Endothelial cell of umbilical vein (primary cell): ENCODE measurements around the gene FAM53B. TPM values are rescaled to one million over a fixed set of nuclear protein-coding genes. Genes with fewer than 3 reads are reported as not detected.

Source experiments
- BruUV-seq: library from RNA; stranded (reverse); fragments of 400-500 nt; replicated peaks from 2 replicates; lab custom pipeline; 2021; lab: Mats Ljungman, UMichigan
- CTCF ChIA-PET: fragments of 300-600, 350-600 bp; sonication (Branson Sonifier 250); formaldehyde crosslinking; loops from one replicate; lab custom pipeline; 2021; ENCODE audit warnings: antibody characterized with exemption, inconsistent platforms; lab: Charles Lee
- POLR2A ChIA-PET: fragments of 300-600, 350-600 bp; sonication (Branson Sonifier 250); formaldehyde crosslinking; loops from one replicate; lab custom pipeline; 2021; ENCODE audit warnings: antibody characterized with exemption, inconsistent platforms; lab: Charles Lee
- DNase-seq: peaks from one replicate; pipeline ENCODE4 v3.0.0-alpha.2; 2011; ENCODE audit warnings: low read depth, low spot score
- FAIRE-seq: peaks from 2 replicates; lab custom pipeline; 2011; peaks lifted over from hg19 to GRCh38; lab: Jason Lieb, UNC
- H2AFZ ChIP-seq: 2 replicates; pipeline ENCODE4 v1.6.0; 2012; ENCODE audit warnings: low read depth, low read length, control low read depth, inconsistent platforms
- H3K27ac ChIP-seq: 2 replicates; pipeline ENCODE4 v1.5.1; 2011; ENCODE audit warnings: low read depth, mild to moderate bottlenecking, control low read depth, low read length, moderate library complexity; ENCODE audit not compliant: insufficient read depth
- H3K27me3 ChIP-seq, 2 experiments: 2 replicates each; pipeline versions ENCODE4 v1.6.0 to v1.6.1; 2011; ENCODE audit warnings: low read length in 2 of 2, mixed read lengths in 1 of 2; ENCODE audit not compliant: control insufficient read depth in 2 of 2, insufficient read depth in 2 of 2
- H3K36me3 ChIP-seq, 2 experiments: 2 replicates in 1 of 2; 3 replicates in 1 of 2; pipeline ENCODE4 v1.5.1; 2011; ENCODE audit warnings: low read length in 2 of 2, mild to moderate bottlenecking in 1 of 2, moderate library complexity in 1 of 2; ENCODE audit not compliant: control insufficient read depth in 2 of 2, insufficient read depth in 2 of 2; ENCODE audit errors: extremely low read depth in 1 of 2
- H3K4me1 ChIP-seq: 3 replicates; pipeline ENCODE4 v1.5.1; 2011; ENCODE audit warnings: mild to moderate bottlenecking, low read length; ENCODE audit not compliant: control insufficient read depth, insufficient read depth; ENCODE audit errors: extremely low read depth
- H3K4me2 ChIP-seq: 2 replicates; pipeline ENCODE4 v1.6.1; 2011; ENCODE audit warnings: low read length, control low read depth, mixed read lengths; ENCODE audit not compliant: insufficient read depth
- H3K4me3 ChIP-seq, 3 experiments: fragments of 200-600 bp in 1 of 3; sonication (generic), shearing (Covaris generic) in 1 of 3; replicated peaks in 1 of 3; 2 replicates each; pipeline ENCODE4 v1.5.1; 2011 to 2016; ENCODE audit warnings: control low read depth in 3 of 3, low read length in 3 of 3, mild to moderate bottlenecking in 2 of 3, inconsistent platforms in 1 of 3, low read depth in 1 of 3, moderate library complexity in 1 of 3; ENCODE audit not compliant: insufficient read depth in 1 of 3
- H3K79me2 ChIP-seq: 2 replicates; pipeline ENCODE4 v1.6.0; 2012; ENCODE audit warnings: low read length, inconsistent platforms; ENCODE audit not compliant: control insufficient read depth, insufficient read depth
- H3K9ac ChIP-seq: replicated peaks from 2 replicates; pipeline ENCODE3; 2011; ENCODE audit warnings: low read length, control low read depth; ENCODE audit not compliant: insufficient read depth; ENCODE audit errors: extremely low read depth
- H3K9me1 ChIP-seq: replicated peaks from 3 replicates; pipeline ENCODE4 v1.6.0; 2011; ENCODE audit warnings: mild to moderate bottlenecking, low read length; ENCODE audit not compliant: control insufficient read depth, insufficient read depth; ENCODE audit errors: extremely low read depth
- H3K9me3 ChIP-seq: replicated peaks from 2 replicates; pipeline ENCODE4 v1.5.1; 2012; ENCODE audit warnings: low read length, inconsistent platforms; ENCODE audit not compliant: control insufficient read depth, insufficient read depth
- H4K20me1 ChIP-seq: replicated peaks from 2 replicates; pipeline ENCODE3; 2011; ENCODE audit warnings: mild to moderate bottlenecking, low read length; ENCODE audit not compliant: control insufficient read depth, insufficient read depth; ENCODE audit errors: extremely low read depth
- CTCF ChIP-seq, 2 donors: IDR thresholded peaks; 1 replicate in 1 of 2; 2 replicates in 1 of 2; pipeline ENCODE4 v1.5.1; 2011; ENCODE audit warnings: low read length in 2 of 2, mild to moderate bottlenecking in 2 of 2, moderate library complexity in 2 of 2, control low read depth in 1 of 2, inconsistent platforms in 1 of 2, low read depth in 1 of 2; ENCODE audit not compliant: insufficient read depth in 1 of 2; ENCODE audit errors: extremely low read depth in 1 of 2
- EZH2 ChIP-seq: IDR thresholded peaks from 2 replicates; pipeline ENCODE4 v1.6.1; 2012; ENCODE audit warnings: borderline replicate concordance, low read depth, mild to moderate bottlenecking, moderate library complexity, low read length, inconsistent platforms; ENCODE audit not compliant: severe bottlenecking
- FOS ChIP-seq: IDR thresholded peaks from 2 replicates; pipeline ENCODE4 v1.6.1; 2011; ENCODE audit warnings: mild to moderate bottlenecking, low read length, moderate library complexity, borderline replicate concordance; ENCODE audit not compliant: insufficient read depth
- GATA2 ChIP-seq: IDR thresholded peaks from 2 replicates; pipeline ENCODE4 v1.7.0; 2011; ENCODE audit warnings: low read depth, mild to moderate bottlenecking, moderate library complexity, mixed read lengths, low read length; ENCODE audit not compliant: insufficient read length, insufficient read depth
- JUN ChIP-seq: IDR thresholded peaks from 2 replicates; pipeline ENCODE4 v1.6.1; 2011; ENCODE audit warnings: borderline replicate concordance, low read depth; ENCODE audit not compliant: insufficient read length, insufficient read depth
- MAX ChIP-seq: IDR thresholded peaks from 2 replicates; pipeline ENCODE4 v1.6.1; 2011; ENCODE audit not compliant: insufficient read depth, insufficient read length
- MYC ChIP-seq: IDR thresholded peaks from one replicate; pipeline ENCODE4 v1.6.1; 2011; ENCODE audit warnings: mild to moderate bottlenecking, low read depth, low read length
- POLR2A ChIP-seq: IDR thresholded peaks from 2 replicates; pipeline ENCODE4 v1.6.1; 2012; ENCODE audit warnings: low read depth, mild to moderate bottlenecking, control low read depth, low read length
- POLR2AphosphoS5 ChIP-seq: IDR thresholded peaks from 2 replicates; pipeline ENCODE4 v1.6.1; 2012; ENCODE audit warnings: low read depth, mild to moderate bottlenecking, control low read depth, low read length, moderate library complexity; ENCODE audit not compliant: insufficient read depth
- dilution Hi-C: fragments of 300-500 bp; cut with MboI; formaldehyde crosslinking; loops from one replicate; pipeline ENCODE4 v1.15.0; 2019; ENCODE audit warnings: low sequenced_read_pairs; ENCODE audit not compliant: extremely low pct_ligation_motif_present
- intact Hi-C: fragments of 100-400 bp; cut with micrococcal nuclease; formaldehyde crosslinking; loops from one replicate; pipeline ENCODE4 v1.10.0; 2022
- polyA plus RNA-seq, 4 experiments: library from polyadenylated mRNA; depleted of rRNA in 3 of 4; stranded (reverse) in 3 of 4; unstranded in 1 of 4; fragments of >200 nt; gene quantifications; 2 replicates each; pipeline versions ENCODE4 v1.2.1 to v1.2.3, GENCODE V29; 2011 to 2012; ENCODE audit warnings: missing spikeins in 1 of 4
- total RNA-seq: library from RNA; stranded (reverse); gene quantifications from 2 replicates; pipeline ENCODE4 v1.2.3, GENCODE V29; 2021

FAM53B gene
- total and polyA plus RNA-seq, 2 donors (not counting 3 experiments of a cell fraction or from before 2014, with no cell fraction given): 8.5 to 21.1 TPM

GRCh38 chr10:124762281-124762680 is 18.1 kb upstream of the FAM53B start:
- no peak for TF ChIP-seq MYC
- no peak for TF ChIP-seq GATA2
- TF ChIP-seq MAX: no peak
- no peak for TF ChIP-seq FOS
- no peak for TF ChIP-seq EZH2
- TF ChIP-seq POLR2A: no peak
- TF ChIP-seq JUN: no peak
- no peak for TF ChIP-seq CTCF (IDR thresholded peaks at IDR 0.05; ENCODE audit: extremely low read depth in 1 of 2, insufficient read depth in 1 of 2, low read depth in 1 of 2, low read length in 2 of 2)
- TF ChIP-seq POLR2AphosphoS5: no peak
- Histone ChIP-seq H3K79me2 (no peaks in the 10 kb centered on the region), H3K4me1 (peaks cover 10% of the 10 kb centered on the region), H3K9me1 (no peaks in the 10 kb centered on the region), H2AFZ (no peak overlapping the region), H3K36me3 (peaks cover 0 to 12% of the 10 kb centered on the region in 2 experiments), H3K27me3 (no peaks in the 10 kb centered on the region), H3K4me3 (no peak overlapping the region), H4K20me1 (no peaks in the 10 kb centered on the region), H3K9ac (no peak overlapping the region), H3K27ac (no peak overlapping the region), H3K4me2 (no peak overlapping the region), H3K9me3 (no peaks in the 10 kb centered on the region)
- DNase-seq (no peak), FAIRE-seq (no peak)
- POLR2A ChIA-PET: no interaction called here
- dilution Hi-C loops (no loop called here), intact Hi-C loops (no loop called here)
- CTCF ChIA-PET: interaction anchor here (0.6 to 2.2 kb wide), 5 partner anchors 10 to 19 kb away, joined by 3 to 7 read pairs (median 4); no protein-coding TSS in a partner anchor
- no TSS peak for BruUV-seq
